ENCODE data around the gene ITGB6.
"Not testable (repeated sequence)": the region's sequence is repeated elsewhere in the genome, so short reads cannot be mapped to it uniquely, and the experiment has no call there.

ITGB6 gene

GRCh38 chr2:160125366-160125765 is 74.7 kb downstream of the ITGB6 start:
- Mint-ChIP-seq H3K4me1 (no peaks in the 10 kb centered on the region), H3K27me3 (peaks cover 17% of the 10 kb centered on the region), H3K4me3 (no peak overlapping the region), H3K27ac (no peak overlapping the region), H3K9me3 (no peaks in the 10 kb centered on the region), H3K36me3 (no peaks in the 10 kb centered on the region)
- ATAC-seq (ENCODE audit: low read depth), result no peak
- DNase-seq (ENCODE audit: low spot score in 2 of 2), result no peak

DNA sequence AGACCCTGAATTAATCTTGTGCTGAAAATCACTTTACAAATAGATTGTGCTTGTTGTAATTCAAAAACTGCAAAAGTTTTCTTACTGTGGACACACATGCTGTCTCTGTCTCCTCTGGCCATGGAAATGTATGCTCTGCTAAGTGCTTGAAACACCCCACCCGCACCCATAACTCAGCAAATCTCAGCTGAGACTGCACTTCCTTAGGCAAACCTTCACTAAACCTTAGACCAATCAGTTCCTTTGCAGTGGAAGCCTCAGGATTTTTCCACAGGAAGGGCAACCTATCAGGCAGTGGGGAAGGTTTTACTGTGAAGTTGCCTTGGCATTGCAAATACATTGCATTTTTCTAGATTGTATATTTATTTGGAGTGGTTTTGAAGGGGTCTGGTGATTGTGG is 75.5 kb downstream of the ITGB6 start:
- DNase-seq (ENCODE audit: low spot score in 2 of 2), result no peak
- Mint-ChIP-seq H3K4me3 (no peak overlapping the region), H3K4me1 (no peaks in the 10 kb centered on the region), H3K27ac (no peak overlapping the region), H3K9me3 (no peaks in the 10 kb centered on the region), H3K27me3 (peaks cover 17% of the 10 kb centered on the region), H3K36me3 (no peaks in the 10 kb centered on the region)
- ATAC-seq (ENCODE audit: low read depth), result no peak

GRCh38 chr2:160114721-160115120 is 85.4 kb downstream of the ITGB6 start:
- not testable (repeated sequence) for H3K4me1 Mint-ChIP-seq; DNase-seq (ENCODE audit: low spot score in 2 of 2); ATAC-seq (ENCODE audit: low read depth); H3K9me3 Mint-ChIP-seq; H3K4me3 Mint-ChIP-seq; H3K27ac Mint-ChIP-seq; H3K27me3 Mint-ChIP-seq; H3K36me3 Mint-ChIP-seq

GRCh38 chr2:160114020-160114419 is 86.1 kb downstream of the ITGB6 start:
- no peak for ATAC-seq (ENCODE audit: low read depth)
- no peak overlapping the region for H3K27ac Mint-ChIP-seq

DNA sequence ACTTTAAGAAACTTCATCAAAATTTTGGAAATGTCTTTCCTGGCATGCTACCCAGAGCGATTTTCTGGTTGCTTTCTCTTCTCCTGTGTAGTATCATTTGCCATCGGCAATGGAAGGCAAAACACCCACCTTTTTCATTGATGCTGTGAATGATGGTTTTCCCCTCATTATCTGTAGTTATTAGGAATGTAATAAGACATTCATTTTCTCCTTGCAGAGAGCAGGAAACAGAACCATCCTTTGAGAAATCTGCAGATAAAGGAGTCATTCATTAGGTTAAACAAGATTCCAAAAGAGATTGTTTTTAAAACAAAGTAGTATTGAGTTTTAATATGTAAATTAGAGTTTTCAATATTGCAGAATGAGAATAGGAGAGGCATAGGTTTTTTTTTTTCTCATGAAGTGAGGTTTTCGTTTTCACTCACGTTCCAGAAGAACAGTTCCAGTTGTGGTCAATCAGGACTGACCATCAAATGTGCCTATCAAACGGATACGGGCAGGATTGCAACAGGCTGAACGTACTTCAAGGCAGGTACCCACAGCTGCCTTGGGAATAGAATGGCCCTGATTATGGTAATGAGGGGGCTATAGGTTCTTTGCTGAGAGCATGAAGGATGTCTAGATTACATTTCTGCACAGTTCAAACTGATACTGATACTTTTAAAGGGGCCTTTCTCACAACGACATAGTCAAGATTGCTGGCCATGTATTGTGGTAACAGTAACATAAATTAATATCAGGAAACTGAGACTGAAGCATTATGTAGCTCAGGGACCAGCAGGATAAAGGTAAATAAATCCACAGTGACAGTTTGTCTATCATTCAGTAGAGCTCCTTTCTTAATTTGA is 87.9 kb downstream of the ITGB6 start:
- Mint-ChIP-seq H3K4me1 (no peaks in the 10 kb centered on the region), H3K36me3 (no peaks in the 10 kb centered on the region), H3K27me3 (peaks cover 9% of the 10 kb centered on the region), H3K4me3 (no peak overlapping the region), H3K9me3 (no peaks in the 10 kb centered on the region), H3K27ac (no peak overlapping the region)
- ATAC-seq (ENCODE audit: low read depth), result no peak
- DNase-seq (ENCODE audit: low spot score in 2 of 2), result no peak

More at GRCh38 chr2:160114020-160114419, 86.1 kb downstream of the ITGB6 start:
- no peaks in the 10 kb centered on the region for H3K9me3 Mint-ChIP-seq
- DNase-seq (ENCODE audit: low spot score in 2 of 2), result no peak
- H3K36me3 Mint-ChIP-seq, result no peaks in the 10 kb centered on the region
- no peak overlapping the region for H3K4me3 Mint-ChIP-seq
- peaks cover 9% of the 10 kb centered on the region for H3K27me3 Mint-ChIP-seq
- H3K4me1 Mint-ChIP-seq, result no peaks in the 10 kb centered on the region

DNA sequence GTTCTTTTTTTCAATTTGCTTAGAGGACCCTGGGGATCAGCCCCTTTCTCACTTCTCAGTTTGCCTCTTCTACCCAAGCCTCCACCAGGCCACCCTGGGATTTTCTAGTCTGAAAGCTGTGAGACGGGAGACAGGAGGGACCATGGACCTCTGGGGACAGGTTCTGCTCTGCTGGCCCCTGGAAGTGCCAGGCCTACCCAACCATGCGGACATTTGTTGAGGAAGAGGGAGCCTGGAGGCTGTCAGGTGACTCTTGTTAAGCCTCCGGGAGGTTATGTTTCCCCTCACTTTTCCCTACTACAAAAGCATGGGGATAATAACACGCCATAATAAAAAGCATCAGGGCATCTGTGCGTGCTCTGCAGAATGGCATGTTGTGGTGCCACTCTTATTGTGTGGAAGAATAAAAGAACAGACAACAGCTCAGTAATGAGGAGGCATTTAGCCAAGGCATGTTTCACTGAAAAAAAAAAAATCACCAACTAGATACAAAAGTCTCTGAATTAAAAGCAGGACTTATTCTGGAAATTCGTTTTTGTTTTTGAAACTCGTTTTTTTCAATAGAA is 89.3 kb downstream of the ITGB6 start:
- H3K27ac Mint-ChIP-seq, result no peak overlapping the region
- no peak overlapping the region for H3K4me3 Mint-ChIP-seq
- DNase-seq (ENCODE audit: low spot score in 2 of 2) (no peak), ATAC-seq (ENCODE audit: low read depth) (no peak)
- H3K9me3 Mint-ChIP-seq, result no peaks in the 10 kb centered on the region
- H3K36me3 Mint-ChIP-seq, result no peaks in the 10 kb centered on the region
- peaks cover 9% of the 10 kb centered on the region for H3K27me3 Mint-ChIP-seq
- no peaks in the 10 kb centered on the region for H3K4me1 Mint-ChIP-seq

GRCh38 chr2:160109939-160110673 is 90.0 kb downstream of the ITGB6 start:
- Mint-ChIP-seq H3K9me3 (no peaks in the 10 kb centered on the region), H3K4me1 (no peaks in the 10 kb centered on the region), H3K27me3 (peaks cover 9% of the 10 kb centered on the region), H3K27ac (no peak overlapping the region), H3K36me3 (no peaks in the 10 kb centered on the region), H3K4me3 (no peak overlapping the region)
- ATAC-seq (ENCODE audit: low read depth), result peak; percentile 41
- peak in 1 of 2 donors; percentile 7 for DNase-seq (ENCODE audit: low spot score in 2 of 2)

GRCh38 chr2:160109243-160109642 is 90.8 kb downstream of the ITGB6 start:
- Mint-ChIP-seq H3K4me3 (no peak overlapping the region), H3K4me1 (no peaks in the 10 kb centered on the region), H3K36me3 (no peaks in the 10 kb centered on the region), H3K9me3 (no peaks in the 10 kb centered on the region), H3K27ac (no peak overlapping the region), H3K27me3 (peaks cover 6% of the 10 kb centered on the region)
- DNase-seq (ENCODE audit: low spot score in 2 of 2) (no peak), ATAC-seq (ENCODE audit: low read depth) (no peak)

DNA sequence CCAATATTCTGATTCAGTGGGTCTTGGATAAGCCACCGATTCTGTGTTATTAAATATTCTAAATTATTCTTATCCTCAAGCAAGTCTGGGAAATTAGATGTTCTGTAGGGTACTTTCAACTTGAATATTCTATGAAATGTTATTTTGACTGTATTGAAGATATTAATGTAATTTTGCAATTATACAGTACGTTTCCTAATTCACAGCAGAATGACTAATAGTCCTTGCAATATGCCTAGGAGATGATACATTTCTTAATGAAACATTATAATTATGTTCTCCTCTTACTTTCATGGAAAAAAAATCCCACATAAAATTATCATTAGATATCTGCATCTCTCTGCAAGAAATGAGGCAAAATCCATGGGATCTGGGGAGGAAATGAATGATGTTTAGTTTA is 91.4 kb downstream of the ITGB6 start:
- no peak for DNase-seq (ENCODE audit: low spot score in 2 of 2)
- Mint-ChIP-seq H3K27ac (no peak overlapping the region), H3K4me3 (no peak overlapping the region), H3K9me3 (no peaks in the 10 kb centered on the region), H3K27me3 (peaks cover 3% of the 10 kb centered on the region), H3K36me3 (no peaks in the 10 kb centered on the region), H3K4me1 (no peaks in the 10 kb centered on the region)
- no peak for ATAC-seq (ENCODE audit: low read depth)

DNA sequence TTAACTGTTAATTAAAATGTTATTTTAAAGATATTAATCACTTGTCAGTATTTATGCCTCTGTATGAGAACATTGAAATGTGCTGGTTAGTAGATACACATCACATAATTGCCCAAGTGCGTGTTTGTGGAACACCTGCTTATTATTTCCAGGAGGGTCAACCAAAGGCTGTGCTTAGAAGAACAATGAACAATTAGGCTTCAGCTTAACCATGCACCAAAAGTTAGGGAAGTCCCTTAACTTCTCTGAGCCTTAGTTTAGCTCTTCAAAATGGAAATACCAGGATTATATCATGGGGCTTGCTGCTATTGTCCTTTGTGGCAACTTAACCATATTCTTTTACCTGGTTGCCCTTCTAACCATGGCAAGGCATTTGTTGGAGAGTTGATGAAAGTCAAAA is 94.7 kb downstream of the ITGB6 start:
- DNase-seq (ENCODE audit: low spot score in 2 of 2) (no peak), ATAC-seq (ENCODE audit: low read depth) (no peak)
- Mint-ChIP-seq H3K36me3 (no peaks in the 10 kb centered on the region), H3K27me3 (peaks cover 2% of the 10 kb centered on the region), H3K4me1 (no peaks in the 10 kb centered on the region), H3K27ac (no peak overlapping the region), H3K9me3 (no peaks in the 10 kb centered on the region), H3K4me3 (no peak overlapping the region)

DNA sequence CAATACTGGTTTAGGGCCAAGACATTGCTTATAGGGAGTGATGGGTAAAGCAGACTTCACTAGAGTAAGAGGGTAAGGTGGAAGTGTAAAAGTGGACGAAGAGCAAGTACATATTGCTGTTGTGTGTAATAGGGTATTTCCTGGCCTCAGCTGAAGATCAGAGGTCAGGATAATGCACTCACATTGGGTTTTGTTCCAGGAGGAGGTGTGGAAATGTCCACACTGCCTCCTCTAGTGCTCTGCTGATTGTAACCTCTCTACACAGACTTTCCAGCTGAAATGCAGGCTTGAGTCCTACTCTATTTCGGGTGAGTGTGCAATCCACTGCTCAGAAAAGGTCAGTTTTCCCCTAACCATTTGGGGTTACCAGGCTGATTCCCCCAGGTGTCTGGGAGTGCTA is 96.0 kb downstream of the ITGB6 start:
- ATAC-seq (ENCODE audit: low read depth) (no peak), DNase-seq (ENCODE audit: low spot score in 2 of 2) (no peak)
- no peaks in the 10 kb centered on the region for H3K27me3 Mint-ChIP-seq
- no peaks in the 10 kb centered on the region for H3K9me3 Mint-ChIP-seq
- H3K4me1 Mint-ChIP-seq, result no peaks in the 10 kb centered on the region
- H3K4me3 Mint-ChIP-seq, result no peak overlapping the region
- H3K36me3 Mint-ChIP-seq, result no peaks in the 10 kb centered on the region
- no peak overlapping the region for H3K27ac Mint-ChIP-seq

- H3K4me3 Mint-ChIP-seq, result no peak overlapping the region
- no peaks in the 10 kb centered on the region for H3K4me1 Mint-ChIP-seq
- H3K9me3 Mint-ChIP-seq, result peaks cover 2% of the 10 kb centered on the region
- H3K27me3 Mint-ChIP-seq, result peaks cover 5% of the 10 kb centered on the region
- ATAC-seq (ENCODE audit: low read depth) (no peak), DNase-seq (ENCODE audit: low spot score in 2 of 2) (no peak)
- no peaks in the 10 kb centered on the region for H3K36me3 Mint-ChIP-seq
- H3K27ac Mint-ChIP-seq, result no peak overlapping the region
Measured at GRCh38 chr2:160097326-160097725, 102.7 kb downstream of the ITGB6 start.

GRCh38 chr2:160096409-160096808 is 103.7 kb downstream of the ITGB6 start:
- ATAC-seq (ENCODE audit: low read depth), result no peak
- peaks cover 2% of the 10 kb centered on the region for H3K9me3 Mint-ChIP-seq

GRCh38 chr2:160092445-160092844 is 107.6 kb downstream of the ITGB6 start:
- Mint-ChIP-seq H3K36me3 (peaks cover 2% of the 10 kb centered on the region), H3K27me3 (peaks cover 3% of the 10 kb centered on the region), H3K27ac (no peak overlapping the region), H3K4me3 (no peak overlapping the region), H3K4me1 (no peaks in the 10 kb centered on the region), H3K9me3 (peaks cover 11% of the 10 kb centered on the region)
- no peak for DNase-seq (ENCODE audit: low spot score in 2 of 2)
- ATAC-seq (ENCODE audit: low read depth), result no peak

More at GRCh38 chr2:160096409-160096808, 103.7 kb downstream of the ITGB6 start:
- H3K27me3 Mint-ChIP-seq, result peaks cover 5% of the 10 kb centered on the region
- H3K27ac Mint-ChIP-seq, result no peak overlapping the region
- no peak for DNase-seq (ENCODE audit: low spot score in 2 of 2)
- H3K4me1 Mint-ChIP-seq, result no peaks in the 10 kb centered on the region
- no peak overlapping the region for H3K4me3 Mint-ChIP-seq
- no peaks in the 10 kb centered on the region for H3K36me3 Mint-ChIP-seq

All from memory B cell (primary cell).